HepG2 (cell line): Measurements from ENCODE around the gene LRRC15. TPM values are rescaled to one million over a fixed set of nuclear protein-coding genes. Genes with fewer than 3 reads are reported as not detected.

Experiments used
- FIP1L1 ChIP-seq: fragments of 200-400 bp; formaldehyde crosslinking; IDR thresholded peaks from 2 replicates; pipeline ENCODE4 v1.6.1; 2018; ENCODE audit warnings: low read depth, mild to moderate bottlenecking, low read length, moderate library complexity, borderline replicate concordance; ENCODE audit not compliant: insufficient read depth
- HES4 ChIP-seq: sonication (generic); formaldehyde crosslinking; IDR thresholded peaks from 2 replicates; pipeline ENCODE4 v1.9.0; 2021; ENCODE audit warnings: mild to moderate bottlenecking, missing genetic modification reagents, borderline replicate concordance
- HNF1B ChIP-seq: sonication (generic); formaldehyde crosslinking; IDR thresholded peaks from 2 replicates; pipeline ENCODE4 v1.5.1; 2020; ENCODE audit warnings: mild to moderate bottlenecking, moderate library complexity, missing genetic modification reagents
- MTA1 ChIP-seq: sonication (generic); formaldehyde crosslinking; IDR thresholded peaks from 2 replicates; pipeline ENCODE4 v1.4.0; 2020; ENCODE audit warnings: missing genetic modification reagents, mild to moderate bottlenecking, borderline replicate concordance
- STAG1 ChIP-seq: sonication (generic); formaldehyde crosslinking; IDR thresholded peaks from 2 replicates; pipeline ENCODE4 v1.4.0; 2020; ENCODE audit warnings: missing genetic modification reagents
- YY1 ChIP-seq: IDR thresholded peaks from 2 replicates; pipeline ENCODE4 v1.6.1; 2011; ENCODE audit warnings: low read length, low read depth, moderate library complexity, mild to moderate bottlenecking; ENCODE audit not compliant: insufficient read depth, insufficient replicate concordance
- ZNF143 ChIP-seq: sonication (generic); formaldehyde crosslinking; IDR thresholded peaks from 2 replicates; pipeline ENCODE4 v1.4.0; 2020; ENCODE audit warnings: missing genetic modification reagents
- ZNF264 ChIP-seq: sonication (generic); formaldehyde crosslinking; IDR thresholded peaks from 2 replicates; pipeline ENCODE4 v1.4.0; 2020; ENCODE audit warnings: missing genetic modification reagents
- ZNF343 ChIP-seq: sonication (generic); formaldehyde crosslinking; IDR thresholded peaks from 2 replicates; pipeline ENCODE4 v1.4.0; 2020; ENCODE audit warnings: mild to moderate bottlenecking, missing genetic modification reagents
- polyA plus RNA-seq, 8 experiments: library from polyadenylated mRNA; depleted of rRNA in 3 of 8; stranded (reverse) in 7 of 8; unstranded in 1 of 8; fragments of >200 nt; fragmentation: Illumina TruSeq in 4 of 8; extraction: Trizol in 4 of 8; gene quantifications; 2 replicates each; pipeline versions ENCODE4 v1.2.1 to v1.2.3, GENCODE V29; 2011 to 2016; ENCODE audit warnings: low read depth in 4 of 8, missing spikeins in 1 of 8, mixed read lengths in 1 of 8; ENCODE audit not compliant: insufficient read depth in 1 of 8
- total RNA-seq, 5 experiments: library from RNA; depleted of rRNA; stranded (reverse); fragments of >200 nt; fragmentation: Illumina TruSeq; extraction: Trizol; gene quantifications; 2 replicates each; pipeline ENCODE4 v1.2.3, GENCODE V29; 2016; ENCODE audit warnings: low read depth in 1 of 5
- TF ChIP-seq, protein P1 (sequence below): sonication (generic); formaldehyde crosslinking; IDR thresholded peaks from 2 replicates; pipeline ENCODE4 v1.4.0; 2020; ENCODE audit warnings: missing genetic modification reagents

LRRC15 gene
- total and polyA plus RNA-seq, 2 of the 13 experiments (the other 11 are each of a cell fraction or from before 2014, with no cell fraction given): not detected

DNA sequence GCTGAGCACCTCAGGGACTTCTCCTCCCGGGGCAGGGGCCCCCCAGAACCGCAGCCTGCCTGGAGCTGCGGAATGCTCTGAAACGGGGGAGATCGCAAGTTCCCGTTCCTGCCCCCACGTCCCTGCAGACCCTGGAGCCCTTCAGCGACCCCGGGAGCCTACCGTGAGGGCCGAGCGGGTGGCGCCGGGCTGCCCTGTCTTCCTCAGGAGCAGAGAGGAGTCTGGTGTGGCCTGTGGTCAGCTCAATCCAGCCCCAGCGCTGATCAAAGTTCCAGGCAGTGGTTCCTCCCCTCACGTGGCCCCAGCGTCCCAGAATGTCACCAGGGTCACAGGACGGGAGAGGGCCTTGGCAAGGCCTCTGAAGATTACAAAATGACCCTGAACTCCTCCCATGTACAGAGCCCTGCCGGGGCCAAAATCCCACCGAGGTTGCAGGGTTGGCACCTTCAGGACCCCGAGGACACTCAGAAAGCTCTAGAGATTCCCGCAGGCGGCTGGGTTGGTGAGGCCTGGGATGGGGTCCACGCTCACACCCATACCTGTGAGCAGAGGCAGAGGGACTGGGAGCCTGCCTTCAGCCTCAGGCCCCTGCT, 18.4 kb downstream of the LRRC15 start, which contains the start of gene CPN2 (continued):
- TF ChIP-seq, protein P1, sequence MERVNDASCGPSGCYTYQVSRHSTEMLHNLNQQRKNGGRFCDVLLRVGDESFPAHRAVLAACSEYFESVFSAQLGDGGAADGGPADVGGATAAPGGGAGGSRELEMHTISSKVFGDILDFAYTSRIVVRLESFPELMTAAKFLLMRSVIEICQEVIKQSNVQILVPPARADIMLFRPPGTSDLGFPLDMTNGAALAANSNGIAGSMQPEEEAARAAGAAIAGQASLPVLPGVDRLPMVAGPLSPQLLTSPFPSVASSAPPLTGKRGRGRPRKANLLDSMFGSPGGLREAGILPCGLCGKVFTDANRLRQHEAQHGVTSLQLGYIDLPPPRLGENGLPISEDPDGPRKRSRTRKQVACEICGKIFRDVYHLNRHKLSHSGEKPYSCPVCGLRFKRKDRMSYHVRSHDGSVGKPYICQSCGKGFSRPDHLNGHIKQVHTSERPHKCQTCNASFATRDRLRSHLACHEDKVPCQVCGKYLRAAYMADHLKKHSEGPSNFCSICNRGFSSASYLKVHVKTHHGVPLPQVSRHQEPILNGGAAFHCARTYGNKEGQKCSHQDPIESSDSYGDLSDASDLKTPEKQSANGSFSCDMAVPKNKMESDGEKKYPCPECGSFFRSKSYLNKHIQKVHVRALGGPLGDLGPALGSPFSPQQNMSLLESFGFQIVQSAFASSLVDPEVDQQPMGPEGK (CRISPR knock-in tag): peak; percentile 60
- peak; percentile 43; the same call in 1 of the 2 replicates for TF ChIP-seq ZNF264 (CRISPR knock-in tag)
- TF ChIP-seq ZNF143 (CRISPR knock-in tag): peak; percentile 18; the same call in 1 of the 2 replicates
- TF ChIP-seq MTA1 (CRISPR knock-in tag): peak; percentile 60; the same call in 1 of the 2 replicates
- TF ChIP-seq ZNF343: 0 out of 2 replicates have a peak, but pooled peaks have one; percentile 60
- 0 out of 2 replicates have a peak, but pooled peaks have one; percentile 3 for TF ChIP-seq STAG1 (CRISPR knock-in tag)
- TF ChIP-seq FIP1L1: no peak
- TF ChIP-seq HES4 (CRISPR knock-in tag): peak; percentile 35; the same call in 1 of the 2 replicates
- TF ChIP-seq YY1: peak; percentile 36
- 0 out of 2 replicates have a peak, but pooled peaks have one; percentile 12 for TF ChIP-seq HNF1B (CRISPR knock-in tag)
